Osteocyte (in vitro differentiated cells): ENCODE measurements around the gene FOXS1. TPM values are rescaled to one million over a fixed set of nuclear protein-coding genes. Genes with fewer than 3 reads are reported as not detected.

Source experiments
- DNase-seq: peaks from one replicate; pipeline ENCODE4 v3.0.0; 2021; ENCODE audit warnings: mixed read lengths; ENCODE audit not compliant: unreplicated experiment; ENCODE audit errors: extremely low spot score
- H3K27ac Mint-ChIP-seq: one replicate; pipeline ENCODE4 v1.8.0; 2021; ENCODE audit warnings: mild to moderate bottlenecking, mixed read lengths; ENCODE audit not compliant: unreplicated experiment
- H3K27me3 Mint-ChIP-seq: one replicate; pipeline ENCODE4 v1.8.0; 2021; ENCODE audit warnings: mixed read lengths; ENCODE audit not compliant: unreplicated experiment
- H3K36me3 Mint-ChIP-seq: one replicate; pipeline ENCODE4 v1.8.0; 2021; ENCODE audit warnings: mixed read lengths; ENCODE audit not compliant: unreplicated experiment
- H3K4me1 Mint-ChIP-seq: one replicate; pipeline ENCODE4 v1.8.0; 2021; ENCODE audit warnings: mixed read lengths; ENCODE audit not compliant: unreplicated experiment
- H3K4me3 Mint-ChIP-seq: one replicate; pipeline ENCODE4 v1.8.0; 2021; ENCODE audit warnings: mild to moderate bottlenecking, moderate library complexity, mixed read lengths; ENCODE audit not compliant: unreplicated experiment
- H3K9me3 Mint-ChIP-seq: one replicate; pipeline ENCODE4 v1.8.0; 2021; ENCODE audit warnings: mixed read lengths; ENCODE audit not compliant: unreplicated experiment
- CTCF ChIP-seq: fragments of 200-600 bp; sonication (generic); IDR thresholded peaks from 2 replicates; pipeline ENCODE4 v1.5.0; 2021; ENCODE audit warnings: antibody characterized with exemption, mild to moderate bottlenecking, moderate library complexity
- total RNA-seq: library from RNA; stranded (reverse); gene quantifications from 2 replicates; pipeline ENCODE4 v1.2.1, GENCODE V29; 2021

Gene FOXS1
- total RNA-seq, 1 donor from 2014 or later, result 11.8 TPM

GRCh38 chr20:31843288-31843687, 2.1 kb downstream of the FOXS1 start:
- DNase-seq, result no peak
- Mint-ChIP-seq H3K36me3 (no peaks in the 10 kb centered on the region), H3K9me3 (no peaks in the 10 kb centered on the region), H3K27ac (peak overlapping the region; percentile 94), H3K4me3 (peak overlapping the region; percentile 67), H3K27me3 (no peaks in the 10 kb centered on the region), H3K4me1 (peaks cover 46% of the 10 kb centered on the region)
- TF ChIP-seq CTCF, result no peak

GRCh38 chr20:31842471-31843157, 2.8 kb downstream of the FOXS1 start:
- H3K4me1 Mint-ChIP-seq, result peaks cover 46% of the 10 kb centered on the region
- H3K27ac Mint-ChIP-seq, result peak overlapping the region; percentile 94
- TF ChIP-seq CTCF, result no peak
- no peaks in the 10 kb centered on the region for H3K36me3 Mint-ChIP-seq
- DNase-seq, result no peak
- peak overlapping the region; percentile 67 for H3K4me3 Mint-ChIP-seq
- H3K9me3 Mint-ChIP-seq, result no peaks in the 10 kb centered on the region
- no peaks in the 10 kb centered on the region for H3K27me3 Mint-ChIP-seq

- TF ChIP-seq CTCF, result no peak
- peak overlapping the region; percentile 67 for H3K4me3 Mint-ChIP-seq
- H3K4me1 Mint-ChIP-seq, result peaks cover 46% of the 10 kb centered on the region
- no peaks in the 10 kb centered on the region for H3K9me3 Mint-ChIP-seq
- DNase-seq, result no peak
- no peaks in the 10 kb centered on the region for H3K27me3 Mint-ChIP-seq
- H3K36me3 Mint-ChIP-seq, result no peaks in the 10 kb centered on the region
- peak overlapping the region; percentile 94 for H3K27ac Mint-ChIP-seq
These were observed 3.5 kb downstream of the FOXS1 start for GRCh38 chr20:31841928-31842327.

GRCh38 chr20:31840906-31841816, 4.2 kb downstream of the FOXS1 start:
- H3K4me3 Mint-ChIP-seq, result no peak overlapping the region
- H3K27me3 Mint-ChIP-seq, result no peaks in the 10 kb centered on the region
- TF ChIP-seq CTCF, result peak; percentile 11
- peak overlapping the region; percentile 94 for H3K27ac Mint-ChIP-seq
- no peak for DNase-seq
- H3K36me3 Mint-ChIP-seq, result no peaks in the 10 kb centered on the region
- H3K4me1 Mint-ChIP-seq, result peaks cover 43% of the 10 kb centered on the region
- no peaks in the 10 kb centered on the region for H3K9me3 Mint-ChIP-seq
